Keratinocyte (primary cell): ENCODE data around the gene EDEM1.

Experiments
- EZH2 ChIP-seq: IDR thresholded peaks from one replicate; pipeline ENCODE4 v1.6.1; 2012; ENCODE audit warnings: inconsistent platforms, mild to moderate bottlenecking, low read length, moderate library complexity
- TF ChIP-seq, protein P1 (sequence below), 3 experiments: IDR thresholded peaks in 1 of 3; conservative IDR thresholded peaks in 1 of 3; optimal IDR thresholded peaks in 1 of 3; 2 replicates in 2 of 3; 3 replicates in 1 of 3; pipeline versions ENCODE3 to v1.5.1; 2011; ENCODE audit warnings: low read length in 3 of 3, mild to moderate bottlenecking in 3 of 3, moderate library complexity in 2 of 3, control low read depth in 1 of 3, inconsistent platforms in 1 of 3; ENCODE audit not compliant: insufficient read depth in 2 of 3; ENCODE audit errors: extremely low read depth in 1 of 3

GRCh38 chr3:5160940-5161858, 26.3 kb upstream of the EDEM1 start:
- TF ChIP-seq, protein P1, sequence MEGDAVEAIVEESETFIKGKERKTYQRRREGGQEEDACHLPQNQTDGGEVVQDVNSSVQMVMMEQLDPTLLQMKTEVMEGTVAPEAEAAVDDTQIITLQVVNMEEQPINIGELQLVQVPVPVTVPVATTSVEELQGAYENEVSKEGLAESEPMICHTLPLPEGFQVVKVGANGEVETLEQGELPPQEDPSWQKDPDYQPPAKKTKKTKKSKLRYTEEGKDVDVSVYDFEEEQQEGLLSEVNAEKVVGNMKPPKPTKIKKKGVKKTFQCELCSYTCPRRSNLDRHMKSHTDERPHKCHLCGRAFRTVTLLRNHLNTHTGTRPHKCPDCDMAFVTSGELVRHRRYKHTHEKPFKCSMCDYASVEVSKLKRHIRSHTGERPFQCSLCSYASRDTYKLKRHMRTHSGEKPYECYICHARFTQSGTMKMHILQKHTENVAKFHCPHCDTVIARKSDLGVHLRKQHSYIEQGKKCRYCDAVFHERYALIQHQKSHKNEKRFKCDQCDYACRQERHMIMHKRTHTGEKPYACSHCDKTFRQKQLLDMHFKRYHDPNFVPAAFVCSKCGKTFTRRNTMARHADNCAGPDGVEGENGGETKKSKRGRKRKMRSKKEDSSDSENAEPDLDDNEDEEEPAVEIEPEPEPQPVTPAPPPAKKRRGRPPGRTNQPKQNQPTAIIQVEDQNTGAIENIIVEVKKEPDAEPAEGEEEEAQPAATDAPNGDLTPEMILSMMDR (optimal IDR thresholded peaks at IDR 0.05 in 1 of 3, IDR thresholded peaks at IDR 0.05 in 1 of 3, conservative IDR thresholded peaks at IDR 0.05 in 1 of 3; ENCODE audit: extremely low read depth in 1 of 3, insufficient read depth in 2 of 3, low read length in 3 of 3) = no peak
- TF ChIP-seq EZH2 = no peak
